H54 (cell line): ENCODE results near the gene PDE8A.

Experiments
- DNase-seq: peaks from one replicate; pipeline ENCODE4 v3.0.0; 2011; ENCODE audit warnings: low spot score, mixed read lengths; ENCODE audit not compliant: insufficient read length
- FAIRE-seq: peaks from 3 replicates; lab custom pipeline; 2011; peaks lifted over from hg19 to GRCh38; lab: Jason Lieb, UNC
- POLR2A ChIP-seq: IDR thresholded peaks from 2 replicates; pipeline ENCODE4 v1.6.1; 2011; ENCODE audit warnings: low read depth, mild to moderate bottlenecking, low read length

PDE8A gene

GRCh38 chr15:85097725-85098124, 116.1 kb downstream of the PDE8A start:
- DNase-seq (no peak), FAIRE-seq (no peak)
- no peak for TF ChIP-seq POLR2A

- DNase-seq = no peak
- no peak for FAIRE-seq
- TF ChIP-seq POLR2A = no peak
Measured at GRCh38 chr15:85099195-85099803, 117.6 kb downstream of the PDE8A start.

GRCh38 chr15:85100186-85100937, 118.7 kb downstream of the PDE8A start:
- FAIRE-seq (no peak), DNase-seq (no peak)
- no peak for TF ChIP-seq POLR2A

GRCh38 chr15:85104584-85104983, 122.9 kb downstream of the PDE8A start:
- FAIRE-seq (no peak), DNase-seq (no peak)
- TF ChIP-seq POLR2A = no peak

GRCh38 chr15:85108136-85108535, 126.5 kb downstream of the PDE8A start:
- DNase-seq (no peak), FAIRE-seq (no peak)
- no peak for TF ChIP-seq POLR2A

GRCh38 chr15:85109333-85109732, 127.7 kb downstream of the PDE8A start:
- no peak for FAIRE-seq
- no peak for DNase-seq
- TF ChIP-seq POLR2A = no peak

- FAIRE-seq (no peak), DNase-seq (no peak)
- no peak for TF ChIP-seq POLR2A
Measured at GRCh38 chr15:85112997-85113396, 131.3 kb downstream of the PDE8A start.

GRCh38 chr15:85114886-85115285, 133.2 kb downstream of the PDE8A start:
- no peak for TF ChIP-seq POLR2A
- DNase-seq (no peak), FAIRE-seq (no peak)

- no peak for FAIRE-seq
- DNase-seq = no peak
- no peak for TF ChIP-seq POLR2A
Measured at GRCh38 chr15:85116066-85116465, 134.4 kb downstream of the PDE8A start.

- TF ChIP-seq POLR2A = no peak
- FAIRE-seq (no peak), DNase-seq (no peak)
Measured at GRCh38 chr15:85116494-85116893, 134.8 kb downstream of the PDE8A start.

GRCh38 chr15:85116925-85117646, 135.4 kb downstream of the PDE8A start:
- TF ChIP-seq POLR2A = no peak
- FAIRE-seq (no peak), DNase-seq (no peak)

GRCh38 chr15:85118173-85118572, 136.5 kb downstream of the PDE8A start:
- FAIRE-seq = no peak
- DNase-seq = no peak
- no peak for TF ChIP-seq POLR2A

- FAIRE-seq (no peak), DNase-seq (no peak)
- TF ChIP-seq POLR2A = no peak
Measured at GRCh38 chr15:85118581-85118980, 136.9 kb downstream of the PDE8A start.
